HG02759 (cell line): ENCODE measurements around the gene PRKCH.

ENCODE experiments used
- ATAC-seq: cut with Tn5 transposase; IDR thresholded peaks from one replicate; pipeline ENCODE4 v1.9.1; 2021; ENCODE audit warnings: mild to moderate bottlenecking, moderate library complexity; ENCODE audit not compliant: unreplicated experiment

Gene PRKCH

GRCh38 chr14:61360796-61361525 is 39.6 kb downstream of the PRKCH start:
- ATAC-seq: no peak

GRCh38 chr14:61362072-61362750 is 40.8 kb downstream of the PRKCH start:
- ATAC-seq: no peak

- ATAC-seq: no peak
Measured at GRCh38 chr14:61364243-61364642, 42.9 kb downstream of the PRKCH start.

- no peak for ATAC-seq
Measured at GRCh38 chr14:61365667-61366212, 44.4 kb downstream of the PRKCH start.

- no peak for ATAC-seq
Measured at GRCh38 chr14:61368114-61368710, 46.8 kb downstream of the PRKCH start.

- no peak for ATAC-seq
Measured at GRCh38 chr14:61368781-61369453, 47.5 kb downstream of the PRKCH start.

- ATAC-seq: no peak
Measured at GRCh38 chr14:61369454-61369810, 48.1 kb downstream of the PRKCH start.

- ATAC-seq: no peak
Measured at GRCh38 chr14:61372379-61372778, 51.0 kb downstream of the PRKCH start.

- no peak for ATAC-seq
Measured at GRCh38 chr14:61372842-61373555, 51.6 kb downstream of the PRKCH start.

GRCh38 chr14:61374284-61374683 is 52.9 kb downstream of the PRKCH start:
- ATAC-seq: no peak

- no peak for ATAC-seq
Measured at GRCh38 chr14:61375218-61375617, 53.8 kb downstream of the PRKCH start.

- no peak for ATAC-seq
Measured at GRCh38 chr14:61376314-61376713, 54.9 kb downstream of the PRKCH start.

- ATAC-seq: no peak
Measured at GRCh38 chr14:61377749-61378148, 56.4 kb downstream of the PRKCH start.

- ATAC-seq: no peak
Measured at GRCh38 chr14:61379639-61380184, 58.3 kb downstream of the PRKCH start.

- ATAC-seq: no peak
Measured at GRCh38 chr14:61380984-61381383, 59.6 kb downstream of the PRKCH start.

GRCh38 chr14:61381553-61381952 is 60.2 kb downstream of the PRKCH start:
- no peak for ATAC-seq

- no peak for ATAC-seq
Measured at GRCh38 chr14:61382842-61383241, 61.5 kb downstream of the PRKCH start.

GRCh38 chr14:61385002-61385685 is 63.8 kb downstream of the PRKCH start:
- no peak for ATAC-seq

GRCh38 chr14:61386173-61386772 is 64.9 kb downstream of the PRKCH start:
- ATAC-seq: no peak
